GM18498 (cell line): ENCODE data around the gene WFDC13.
"Not testable (repeated sequence)": the region's sequence is repeated elsewhere in the genome, so short reads cannot be mapped to it uniquely, and the experiment has no call there.

Experiments used
- ATAC-seq: cut with Tn5 transposase; IDR thresholded peaks from one replicate; pipeline ENCODE4 v1.9.1; 2021; ENCODE audit warnings: mild to moderate bottlenecking, moderate library complexity; ENCODE audit not compliant: unreplicated experiment

Gene WFDC13

GRCh38 chr20:45701873-45702272, at the start of gene WFDC13:
TSS of gene WFDC13 (plus strand) at chr20:45702038. CDS start at chr20:45702124, 86 bp downstream.
- no peak for ATAC-seq

- ATAC-seq = not testable (repeated sequence)
Measured at GRCh38 chr20:45657038-45657437, 44.8 kb upstream of the WFDC13 start.

GRCh38 chr20:45670139-45670538, 31.7 kb upstream of the WFDC13 start, which contains the start of gene WFDC11:
TSS of gene WFDC11 (minus strand) at chr20:45670239. CDS start at chr20:45650600, 19,639 bp downstream.
- no peak for ATAC-seq

DNA sequence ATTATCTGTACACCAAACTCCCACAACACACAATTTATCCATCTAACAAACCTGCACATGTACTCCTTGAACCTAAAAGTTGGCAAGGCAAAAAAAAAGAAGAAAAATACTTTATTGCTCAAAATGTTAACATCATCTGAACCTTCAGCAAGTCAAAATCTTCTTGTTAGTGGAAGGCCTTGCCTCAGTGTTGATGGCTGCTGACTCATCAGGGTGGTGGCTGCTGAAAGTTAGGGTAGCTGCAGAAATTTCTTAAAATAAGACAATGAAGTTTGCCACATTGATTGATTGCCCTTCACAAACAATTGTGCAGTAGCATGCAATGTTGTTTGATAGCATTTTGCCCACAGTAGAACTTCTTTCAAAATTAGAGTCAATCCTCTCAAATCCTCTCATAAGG, 29.1 kb upstream of the WFDC13 start:
- no peak for ATAC-seq

DNA sequence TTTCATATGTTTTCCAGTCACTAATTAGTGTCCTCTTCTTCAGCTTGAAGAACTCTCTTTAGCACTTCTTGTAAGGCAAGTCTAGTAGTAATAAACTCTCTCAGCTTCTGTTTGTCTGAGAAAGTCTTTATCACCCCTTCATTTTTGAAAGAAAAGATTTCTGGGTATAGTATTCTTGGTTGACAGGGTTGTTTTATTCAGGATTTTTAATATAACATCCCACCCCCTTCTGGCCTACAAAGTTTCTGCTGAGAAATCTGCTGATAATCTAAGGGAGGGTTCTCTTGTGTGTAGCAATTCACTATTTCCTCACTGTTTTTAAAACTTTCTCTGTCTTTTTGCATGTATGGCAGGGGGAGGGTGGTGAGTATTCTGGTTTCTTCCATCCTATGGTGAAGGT, 22.2 kb upstream of the WFDC13 start:
- ATAC-seq = no peak

- ATAC-seq = no peak
Measured at GRCh38 chr20:45685896-45686295, 15.9 kb upstream of the WFDC13 start.

- not testable (repeated sequence) for ATAC-seq
Measured at GRCh38 chr20:45693346-45693745, 8.5 kb upstream of the WFDC13 start.

GRCh38 chr20:45695496-45695895, 6.3 kb upstream of the WFDC13 start:
- no peak for ATAC-seq

- ATAC-seq = no peak
Measured at GRCh38 chr20:45701104-45701503, 734 bp upstream of the WFDC13 start.

- ATAC-seq = no peak
Measured at GRCh38 chr20:45704969-45705637, 3.3 kb downstream of the WFDC13 start, which contains the start of gene WFDC10B. TSS of gene WFDC10B (minus strand) at chr20:45705019. CDS start at chr20:45685992, 19,027 bp downstream.

DNA sequence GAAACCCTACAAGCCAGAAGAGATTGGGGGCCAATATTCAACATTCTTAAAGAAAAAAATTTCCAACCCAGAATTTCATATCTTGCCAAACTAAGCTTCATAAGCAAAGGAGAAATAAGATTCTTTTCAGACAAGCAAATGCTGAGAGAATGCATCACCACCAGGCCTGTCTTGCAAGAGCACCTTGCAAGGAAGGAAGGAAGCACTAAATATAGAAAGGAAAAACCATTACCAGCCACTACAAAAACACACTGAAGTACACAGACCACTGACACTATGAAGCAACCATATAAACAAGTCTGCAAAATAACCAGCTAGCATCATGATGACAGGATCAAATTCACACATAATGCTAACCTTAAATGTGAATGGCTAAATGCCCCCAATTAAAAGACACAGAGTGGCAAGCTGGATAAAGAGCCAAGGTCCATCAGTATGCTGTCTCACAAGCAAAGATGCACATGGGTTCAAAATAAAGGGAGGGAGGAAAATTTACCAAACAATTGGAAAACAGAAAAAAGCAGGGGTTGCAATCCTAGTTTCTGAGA, 14.4 kb downstream of the WFDC13 start:
- ATAC-seq = not testable (repeated sequence)

DNA sequence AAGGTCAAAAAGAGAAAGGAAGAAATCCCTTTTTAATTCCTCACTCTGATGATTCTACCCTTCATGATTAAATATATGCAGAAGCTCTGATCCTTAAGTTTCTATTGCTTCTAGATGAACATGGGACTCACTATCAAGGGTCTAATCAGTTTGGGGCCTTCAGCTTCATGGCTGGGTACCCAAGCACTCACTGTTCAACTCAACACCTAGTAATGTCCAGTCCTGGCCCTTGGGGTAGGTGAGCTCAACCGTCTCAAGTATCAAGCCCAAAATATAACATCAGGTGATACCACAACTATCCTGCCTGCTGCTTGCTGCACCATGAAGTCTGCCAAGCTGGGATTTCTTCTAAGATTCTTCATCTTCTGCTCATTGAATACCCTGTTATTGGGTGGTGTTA, 20.2 kb downstream of the WFDC13 start, which contains the start of gene SPINT4:
Gene SPINT4, plus strand, starts transcription at position 301 of the 400 bp plus-strand sequence. Its CDS starts 21 bp downstream, at position 322.
- no peak for ATAC-seq

DNA sequence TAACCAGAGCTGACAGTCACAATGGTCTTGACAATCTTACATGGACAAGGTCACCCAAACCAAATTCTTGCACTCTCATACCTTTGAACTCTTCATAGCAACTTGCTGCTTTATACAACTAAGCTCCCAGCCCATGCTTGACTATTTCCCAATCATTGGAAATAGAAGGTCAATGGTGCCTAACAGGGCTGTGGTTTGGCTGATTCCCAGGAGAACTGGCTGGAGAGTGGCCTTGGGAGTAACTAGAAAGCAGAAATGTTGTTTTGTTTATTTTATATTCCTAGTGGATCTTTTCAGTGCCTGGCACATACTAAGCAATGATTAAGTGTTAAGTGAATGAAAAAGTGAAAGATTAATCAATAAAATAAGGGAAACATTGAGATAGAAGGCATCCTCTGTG, 23.3 kb downstream of the WFDC13 start:
- no peak for ATAC-seq

- no peak for ATAC-seq
Measured at GRCh38 chr20:45727044-45727443, 25.2 kb downstream of the WFDC13 start.

DNA sequence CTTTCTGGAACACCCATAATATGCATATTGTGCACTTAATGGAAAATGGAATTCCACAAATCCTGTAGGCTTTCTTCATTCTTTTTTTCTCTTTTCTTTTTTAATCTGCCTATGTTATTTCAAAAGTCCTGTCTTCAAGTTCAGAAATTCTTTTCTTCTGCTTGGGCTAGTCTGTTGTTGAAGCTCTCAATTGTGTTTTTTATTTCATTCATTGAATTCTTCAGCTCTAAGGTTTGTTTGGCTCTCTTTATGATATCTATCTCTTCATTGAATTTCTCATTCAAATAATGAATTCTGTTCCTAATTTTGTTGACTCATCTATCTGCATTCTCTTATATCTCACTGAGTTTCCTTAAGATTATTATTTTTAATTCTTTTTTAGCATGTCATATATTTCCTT, 30.4 kb downstream of the WFDC13 start:
- no peak for ATAC-seq

- no peak for ATAC-seq
Measured at GRCh38 chr20:45735552-45735951, 33.7 kb downstream of the WFDC13 start.

GRCh38 chr20:45735988-45736387, 34.1 kb downstream of the WFDC13 start:
- ATAC-seq = no peak

- ATAC-seq = no peak
Measured at GRCh38 chr20:45742596-45742995, 40.8 kb downstream of the WFDC13 start.

DNA sequence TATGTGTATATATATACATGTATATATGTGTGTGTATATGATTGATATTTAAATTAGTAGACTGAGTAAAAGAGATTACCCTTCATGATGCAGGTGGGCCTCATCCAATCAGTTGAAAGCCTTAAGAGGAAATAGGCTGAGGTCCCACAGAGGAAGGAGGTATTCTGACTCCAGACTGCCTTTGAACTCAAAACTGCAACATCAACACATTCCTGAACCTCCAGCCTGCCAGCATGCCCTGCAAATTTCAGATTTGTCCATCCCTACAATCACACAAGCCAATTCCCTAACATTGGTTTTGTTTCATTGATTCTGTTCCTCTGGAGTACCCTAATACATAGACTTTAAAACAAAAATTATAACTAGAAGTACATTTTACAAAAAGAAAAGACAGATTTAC, 43.2 kb downstream of the WFDC13 start:
- ATAC-seq = no peak

DNA sequence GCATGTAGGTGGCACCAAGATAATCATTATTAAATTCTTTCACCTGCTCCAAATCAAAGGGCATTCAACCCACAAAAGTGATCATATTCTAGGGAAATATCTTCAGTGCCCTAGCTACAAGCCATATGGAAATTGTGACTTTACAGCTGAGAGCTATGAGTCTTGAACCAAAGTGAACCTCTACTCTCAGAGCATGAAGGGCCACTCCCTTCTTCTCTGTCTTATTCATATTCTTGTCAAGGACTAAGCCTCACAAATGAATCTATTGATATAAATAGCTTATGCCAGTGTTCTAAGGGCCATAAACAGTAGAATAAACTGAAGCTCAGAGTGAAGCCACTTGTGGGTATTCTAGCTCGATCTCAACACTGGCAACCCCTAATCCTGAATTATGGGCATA, 49.9 kb downstream of the WFDC13 start:
- no peak for ATAC-seq

- ATAC-seq = no peak
Measured at GRCh38 chr20:45752746-45753145, 50.9 kb downstream of the WFDC13 start.

DNA sequence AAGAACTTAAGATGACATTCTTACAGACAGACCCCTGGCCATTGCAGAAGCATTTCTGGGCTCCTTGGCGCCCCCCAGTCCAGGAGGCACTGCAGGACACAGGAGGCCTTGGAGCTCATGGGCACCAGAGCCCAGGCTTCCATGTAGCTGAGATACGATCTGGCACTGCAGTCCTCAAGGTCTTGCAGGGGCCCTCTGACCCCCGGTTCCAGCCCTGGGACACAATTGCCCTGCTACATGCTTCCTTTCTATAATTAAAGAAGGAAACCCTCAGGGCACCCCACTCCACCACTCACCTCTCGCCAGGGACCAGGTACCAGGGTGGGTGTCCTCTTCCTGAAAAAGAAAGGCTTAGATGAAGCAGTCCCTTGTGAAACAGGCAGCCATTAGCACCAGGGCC, 56.3 kb downstream of the WFDC13 start:
- no peak for ATAC-seq
